ENCODE data around the gene ARSD. TPM values are rescaled to one million over a fixed set of nuclear protein-coding genes. Genes with fewer than 3 reads are reported as not detected.

ARSD gene
- total RNA-seq, 1 experiment from 2014 or later: 10.3 TPM

- no peak overlapping the region for H3K56ac ChIP-seq (ENCODE audit: insufficient read length, low read depth, low read length)
- no peak overlapping the region for H3K14ac ChIP-seq (ENCODE audit: insufficient read depth, low read length)
- H3K4ac ChIP-seq (ENCODE audit: low read depth, low read length): no peak overlapping the region
- TF ChIP-seq CTCF (conservative IDR thresholded peaks at IDR 0.05): no peak
- no peak overlapping the region for H3K9ac ChIP-seq (ENCODE audit: extremely low read depth, insufficient read length, low read length)
- Mint-ChIP-seq H3K9me3 (peaks cover 0 to 5% of the 10 kb centered on the region in 2 experiments), H3K36me3 (ENCODE audit: insufficient read depth in 1 of 3, low read depth in 3 of 3) (peaks cover 9 to 28% (median 14%) of the 10 kb centered on the region in 3 experiments), H3K27me3 (ENCODE audit: low read depth) (no peaks in the 10 kb centered on the region), H3K27ac (peak overlapping the region in 1 of 3 experiments; percentile 47; a peak in 1 of 7 replicates), H3K4me3 (no peak overlapping the region), H3K4me1 (peaks cover 38% of the 10 kb centered on the region in 2 experiments)
- no peak overlapping the region for H4K91ac ChIP-seq (ENCODE audit: insufficient read length, low read depth, low read length)
- H4K8ac ChIP-seq (replicated peaks; ENCODE audit: insufficient read length, low read depth, low read length): no peak overlapping the region
- no peak overlapping the region for H2BK15ac ChIP-seq (ENCODE audit: low read depth, low read length)
- no peaks in the 10 kb centered on the region for H3K23me2 ChIP-seq (ENCODE audit: insufficient read length, low read depth, low read length, poor library complexity, severe bottlenecking)
- no peak overlapping the region for H3K27ac ChIP-seq (ENCODE audit: insufficient read length, low read depth, low read length)
- no peaks in the 10 kb centered on the region for H3K79me1 ChIP-seq (ENCODE audit: insufficient read depth, low read depth, low read length, poor library complexity, severe bottlenecking)
- H2BK20ac ChIP-seq (ENCODE audit: low read depth, low read length, poor library complexity, severe bottlenecking): no peak overlapping the region
- H3K18ac ChIP-seq (ENCODE audit: insufficient read length, low read depth, low read length): no peak overlapping the region
- no peak overlapping the region for H3T11ph ChIP-seq (ENCODE audit: low read length)
- H2BK12ac ChIP-seq (ENCODE audit: insufficient read length, low read depth, low read length): no peak overlapping the region
- peaks cover 7% of the 10 kb centered on the region; the same call in 1 of the 2 replicates for H3K4me1 ChIP-seq (ENCODE audit: insufficient read depth, low read length)
- no peaks in the 10 kb centered on the region for H3K27me3 ChIP-seq (ENCODE audit: insufficient read depth, low read length)
- no CpG with 5 or more reads among the region's 19 CpGs for WGBS (ENCODE audit: extremely low coverage, insufficient read length, low lambda C conversion rate)
- H3K79me2 ChIP-seq (ENCODE audit: insufficient read depth, low read length): no peaks in the 10 kb centered on the region
- no peak overlapping the region for H2BK5ac ChIP-seq (ENCODE audit: insufficient read length, low read length)
- no peak overlapping the region for H4K5ac ChIP-seq (ENCODE audit: insufficient read length, low read depth, low read length)
- H3K9me3 ChIP-seq (ENCODE audit: control insufficient read depth, low read depth, low read length): no peaks in the 10 kb centered on the region
- H2BK120ac ChIP-seq (ENCODE audit: low read depth, low read length, poor library complexity, severe bottlenecking): no peak overlapping the region
- H3K23ac ChIP-seq (ENCODE audit: insufficient read length, low read depth, low read length): no peak overlapping the region
- H2AFZ ChIP-seq (ENCODE audit: low read length): no peak overlapping the region
- no peak overlapping the region for H2AK5ac ChIP-seq (ENCODE audit: insufficient read length, low read length)
- H3K4me2 ChIP-seq (ENCODE audit: insufficient read depth, insufficient read length, low read length): no peak overlapping the region
- DNase-seq: no peak
- H4K20me1 ChIP-seq (ENCODE audit: control insufficient read depth, insufficient read depth, insufficient read length): no peaks in the 10 kb centered on the region
Observed at GRCh38 chrX:2933125-2933900, 4.2 kb upstream of the ARSD start.
